D721Med (cell line): Measurements from ENCODE around the gene LOC101059915.
"Not testable (repeated sequence)": the region's sequence is repeated elsewhere in the genome, so short reads cannot be mapped to it uniquely, and the experiment has no call there.

Experiments used
- DNase-seq: peaks from one replicate; pipeline ENCODE4 v3.0.0; 2011; ENCODE audit warnings: low spot score; ENCODE audit not compliant: insufficient read length
- FAIRE-seq: peaks from 2 replicates; lab custom pipeline; 2011; peaks lifted over from hg19 to GRCh38; lab: Jason Lieb, UNC
- CTCF ChIP-seq: IDR thresholded peaks from 2 replicates; pipeline ENCODE4 v1.5.1; 2012; ENCODE audit warnings: mild to moderate bottlenecking, control low read depth; ENCODE audit not compliant: insufficient read depth; ENCODE audit errors: missing control alignments

LOC101059915 gene

GRCh38 chrX:71679575-71680207 lies 12.3 kb downstream of the LOC101059915 start:
- no peak for FAIRE-seq
- no peak for TF ChIP-seq CTCF

GRCh38 chrX:71696641-71697465 lies 29.5 kb downstream of the LOC101059915 start:
- DNase-seq, FAIRE-seq: not testable (repeated sequence)

More at GRCh38 chrX:71679575-71680207, 12.3 kb downstream of the LOC101059915 start:
- DNase-seq, result no peak

GRCh38 chrX:71697466-71698298 lies 30.3 kb downstream of the LOC101059915 start:
- not testable (repeated sequence) for DNase-seq

GRCh38 chrX:71698299-71699022 lies 31.1 kb downstream of the LOC101059915 start:
- not testable (repeated sequence) for FAIRE-seq, DNase-seq

More at GRCh38 chrX:71697466-71698298, 30.3 kb downstream of the LOC101059915 start:
- not testable (repeated sequence) for FAIRE-seq

GRCh38 chrX:71699023-71699344 lies 31.6 kb downstream of the LOC101059915 start:
- FAIRE-seq, DNase-seq: not testable (repeated sequence)

- not testable (repeated sequence) for FAIRE-seq, DNase-seq
These were observed 35.5 kb downstream of the LOC101059915 start for GRCh38 chrX:71702853-71703252.

- FAIRE-seq, DNase-seq: not testable (repeated sequence)
These were observed 46.7 kb downstream of the LOC101059915 start for GRCh38 chrX:71714064-71714463.

GRCh38 chrX:71715551-71715950 lies 48.2 kb downstream of the LOC101059915 start:
- FAIRE-seq, DNase-seq: not testable (repeated sequence)

GRCh38 chrX:71716323-71716722 lies 49.0 kb downstream of the LOC101059915 start:
- not testable (repeated sequence) for FAIRE-seq, DNase-seq

- DNase-seq, result not testable (repeated sequence)
These were observed 50.8 kb downstream of the LOC101059915 start, which contains the start of gene CXorf49 for GRCh38 chrX:71718185-71718584. Gene CXorf49 (minus strand): TSS chrX:71718285. CDS start chrX:71718151, 134 bp downstream.

GRCh38 chrX:71719195-71719594 lies 51.8 kb downstream of the LOC101059915 start:
- DNase-seq, FAIRE-seq: not testable (repeated sequence)

More at GRCh38 chrX:71718185-71718584, 50.8 kb downstream of the LOC101059915 start, which contains the start of gene CXorf49:
- FAIRE-seq, result not testable (repeated sequence)

GRCh38 chrX:71720289-71720886 lies 53.0 kb downstream of the LOC101059915 start:
- FAIRE-seq, DNase-seq: not testable (repeated sequence)
